ENCODE measurements around the gene ZNF544. TPM values are rescaled to one million over a fixed set of nuclear protein-coding genes. Genes with fewer than 3 reads are reported as not detected.
"Not testable (repeated sequence)": the region's sequence is repeated elsewhere in the genome, so short reads cannot be mapped to it uniquely, and the experiment has no call there.

Gene ZNF544
- polyA plus RNA-seq, 6 donors from 2014 or later, result 16.4 to 41.1 (median 23.1) TPM

GRCh38 chr19:58217069-58217481 is 11.6 kb upstream of the ZNF544 start:
- Mint-ChIP-seq H3K27ac (no peak overlapping the region), H3K36me3 (peaks cover 15 to 18% of the 10 kb centered on the region in 2 donors), H3K9me3 (peaks cover 0 to 82% (median 62%) of the 10 kb centered on the region in 7 donors), H3K4me1 (no peaks in the 10 kb centered on the region), H3K4me3 (no peak overlapping the region), H3K27me3 (no peaks in the 10 kb centered on the region)
- DNase-seq, result no peak
- ATAC-seq (ENCODE audit: low read depth in 2 of 2), result no peak

GRCh38 chr19:58217607-58218391 is 10.9 kb upstream of the ZNF544 start:
- peaks cover 3 to 78% (median 58%) of the 10 kb centered on the region in 7 donors for H3K9me3 Mint-ChIP-seq
- peak overlapping the region in 1 of 8 donors; percentile 30 for H3K4me3 Mint-ChIP-seq
- no peaks in the 10 kb centered on the region for H3K27me3 Mint-ChIP-seq
- DNase-seq (no peak), ATAC-seq (ENCODE audit: low read depth in 2 of 2) (no peak)
- H3K27ac Mint-ChIP-seq, result no peak overlapping the region
- peaks cover 11 to 16% of the 10 kb centered on the region in 2 donors for H3K36me3 Mint-ChIP-seq
- H3K4me1 Mint-ChIP-seq, result no peaks in the 10 kb centered on the region

- H3K36me3 Mint-ChIP-seq, result peaks cover 6 to 14% of the 10 kb centered on the region in 2 donors
- ATAC-seq (ENCODE audit: low read depth in 2 of 2), result peak; percentile 46 to 58
- H3K4me3 Mint-ChIP-seq, result no peak overlapping the region
- peaks cover 4 to 75% (median 50%) of the 10 kb centered on the region in 7 donors for H3K9me3 Mint-ChIP-seq
- peak overlapping the region in 1 of 6 donors; percentile 67 for H3K27ac Mint-ChIP-seq
- no peak for DNase-seq
- H3K27me3 Mint-ChIP-seq, result no peaks in the 10 kb centered on the region
- no peaks in the 10 kb centered on the region for H3K4me1 Mint-ChIP-seq
These were observed 9.8 kb upstream of the ZNF544 start for GRCh38 chr19:58218899-58219298.

GRCh38 chr19:58227964-58228584 is 640 bp upstream of the ZNF544 start:
- H3K4me1 Mint-ChIP-seq, result peaks cover 15 to 35% (median 34%) of the 10 kb centered on the region in 3 donors
- DNase-seq (no peak), ATAC-seq (ENCODE audit: low read depth in 2 of 2) (no peak)
- peak overlapping the region in 5 of 6 donors; percentile 67 to 92 (median 81) for H3K27ac Mint-ChIP-seq
- no peaks in the 10 kb centered on the region for H3K27me3 Mint-ChIP-seq
- peak overlapping the region; percentile 90 to 98 (median 97) for H3K4me3 Mint-ChIP-seq
- peaks cover 6 to 22% (median 11%) of the 10 kb centered on the region in 7 donors for H3K9me3 Mint-ChIP-seq
- H3K36me3 Mint-ChIP-seq, result peaks cover 29 to 41% of the 10 kb centered on the region in 2 donors

GRCh38 chr19:58229255-58229639 is 533 bp downstream of the ZNF544 start:
- no peaks in the 10 kb centered on the region for H3K27me3 Mint-ChIP-seq
- ATAC-seq (ENCODE audit: low read depth in 2 of 2) (no peak), DNase-seq (no peak)
- H3K9me3 Mint-ChIP-seq, result peaks cover 6 to 15% (median 7%) of the 10 kb centered on the region in 7 donors
- peak overlapping the region in 4 of 6 donors; percentile 12 to 81 (median 43) for H3K27ac Mint-ChIP-seq
- peaks cover 21 to 44% (median 42%) of the 10 kb centered on the region in 3 donors for H3K4me1 Mint-ChIP-seq
- H3K4me3 Mint-ChIP-seq, result peak overlapping the region; percentile 90 to 98 (median 97)
- H3K36me3 Mint-ChIP-seq, result peaks cover 41 to 52% of the 10 kb centered on the region in 2 donors

- Mint-ChIP-seq H3K4me1 (peaks cover 9 to 18% (median 12%) of the 10 kb centered on the region in 3 donors), H3K27ac (no peak overlapping the region), H3K36me3 (peaks cover 46 to 57% of the 10 kb centered on the region in 2 donors), H3K4me3 (no peak overlapping the region), H3K9me3 (peaks cover 5 to 30% (median 9%) of the 10 kb centered on the region in 7 donors), H3K27me3 (no peaks in the 10 kb centered on the region)
- ATAC-seq (ENCODE audit: low read depth in 2 of 2) (no peak), DNase-seq (no peak)
These were observed 8.6 kb downstream of the ZNF544 start for GRCh38 chr19:58237324-58237723.

- Mint-ChIP-seq H3K27ac (peak overlapping the region in 1 of 6 donors; percentile 26), H3K4me1 (peaks cover 0 to 5% (median 4%) of the 10 kb centered on the region in 3 donors), H3K36me3 (peaks cover 47 to 64% of the 10 kb centered on the region in 2 donors), H3K9me3 (peaks cover 9 to 74% (median 33%) of the 10 kb centered on the region in 7 donors), H3K4me3 (no peak overlapping the region), H3K27me3 (no peaks in the 10 kb centered on the region)
- DNase-seq, result no peak
- no peak for ATAC-seq (ENCODE audit: low read depth in 2 of 2)
These were observed 14.6 kb downstream of the ZNF544 start for GRCh38 chr19:58243351-58243750.

GRCh38 chr19:58248886-58249285 is 20.2 kb downstream of the ZNF544 start:
- Mint-ChIP-seq H3K9me3 (peaks cover 6 to 96% (median 66%) of the 10 kb centered on the region in 7 donors), H3K4me3 (no peak overlapping the region), H3K27me3 (no peaks in the 10 kb centered on the region), H3K36me3 (peaks cover 64 to 71% of the 10 kb centered on the region in 2 donors), H3K4me1 (peaks cover 0 to 5% (median 0%) of the 10 kb centered on the region in 3 donors), H3K27ac (no peak overlapping the region)
- no peak for DNase-seq
- ATAC-seq (ENCODE audit: low read depth in 2 of 2), result no peak

- Mint-ChIP-seq H3K27me3 (no peaks in the 10 kb centered on the region), H3K4me1 (no peaks in the 10 kb centered on the region), H3K36me3 (peaks cover 67 to 69% of the 10 kb centered on the region in 2 donors), H3K27ac (no peak overlapping the region), H3K4me3 (peak overlapping the region in 1 of 8 donors; percentile 2), H3K9me3 (peaks cover 6 to 95% (median 74%) of the 10 kb centered on the region in 7 donors)
- DNase-seq (no peak), ATAC-seq (ENCODE audit: low read depth in 2 of 2) (no peak)
These were observed 23.5 kb downstream of the ZNF544 start for GRCh38 chr19:58252102-58252685.

- Mint-ChIP-seq H3K27ac (peak overlapping the region in 1 of 6 donors; percentile 89), H3K9me3 (peaks cover 9 to 96% (median 79%) of the 10 kb centered on the region in 7 donors), H3K4me3 (peak overlapping the region in 2 of 8 donors; percentile 24 to 70), H3K36me3 (peaks cover 58 to 63% of the 10 kb centered on the region in 2 donors)
- ATAC-seq (ENCODE audit: low read depth in 2 of 2); H3K4me1 Mint-ChIP-seq; H3K27me3 Mint-ChIP-seq; DNase-seq: not testable (repeated sequence)
These were observed 29.5 kb downstream of the ZNF544 start for GRCh38 chr19:58258259-58258658.

GRCh38 chr19:58261600-58261967 is 32.9 kb downstream of the ZNF544 start:
- Mint-ChIP-seq H3K4me3 (no peak overlapping the region), H3K36me3 (peaks cover 34 to 45% of the 10 kb centered on the region in 2 donors), H3K27ac (no peak overlapping the region), H3K4me1 (peaks cover 0 to 4% (median 0%) of the 10 kb centered on the region in 3 donors), H3K9me3 (peaks cover 9 to 97% (median 65%) of the 10 kb centered on the region in 7 donors), H3K27me3 (no peaks in the 10 kb centered on the region)
- ATAC-seq (ENCODE audit: low read depth in 2 of 2) (no peak), DNase-seq (no peak)

- DNase-seq (no peak), ATAC-seq (ENCODE audit: low read depth in 2 of 2) (no peak)
- Mint-ChIP-seq H3K36me3 (peaks cover 29 to 41% of the 10 kb centered on the region in 2 donors), H3K27ac (peak overlapping the region in 2 of 6 donors; percentile 49 to 76), H3K9me3 (peaks cover 8 to 97% (median 67%) of the 10 kb centered on the region in 7 donors), H3K4me1 (peaks cover 0 to 4% (median 0%) of the 10 kb centered on the region in 3 donors), H3K4me3 (no peak overlapping the region), H3K27me3 (no peaks in the 10 kb centered on the region)
These were observed 33.5 kb downstream of the ZNF544 start for GRCh38 chr19:58261968-58262921.
